Stimulated activated CD4-positive, alpha-beta T cell treated with anti-CD3 and anti-CD28 coated beads, Interleukin-2, amount 100 ng/mL, for 4 hours (primary cell): ENCODE results near the gene SSNA1.

Source experiments
- DNase-seq: peaks from one replicate; pipeline ENCODE4 v3.0.0-alpha.2; 2020; ENCODE audit warnings: low read depth

SSNA1 gene

GRCh38 chr9:137188490-137189296, at the start of gene SSNA1, which contains the start of gene ANAPC2:
Gene SSNA1, plus strand, starts transcription at chr9:137188676. Its CDS starts 51 bp downstream, at chr9:137188727.
Gene ANAPC2, minus strand, starts transcription at chr9:137188560. Its CDS starts 28 bp downstream, at chr9:137188532.
- peak; percentile 86 for DNase-seq

GRCh38 chr9:137138722-137139467, 49.6 kb upstream of the SSNA1 start, which contains the start of gene GRIN1:
Gene GRIN1, plus strand, starts transcription at chr9:137139154. Its CDS starts 333 bp downstream, at chr9:137139487.
- no peak for DNase-seq

- DNase-seq, result no peak
Observed at GRCh38 chr9:137139468-137140150, 48.9 kb upstream of the SSNA1 start.

- no peak for DNase-seq
Observed at GRCh38 chr9:137140151-137141012, 48.1 kb upstream of the SSNA1 start.

- no peak for DNase-seq
Observed at GRCh38 chr9:137141050-137141810, 47.2 kb upstream of the SSNA1 start.

GRCh38 chr9:137141976-137142936, 46.2 kb upstream of the SSNA1 start:
- DNase-seq, result no peak

- no peak for DNase-seq
Observed at GRCh38 chr9:137143459-137143858, 45.0 kb upstream of the SSNA1 start.

- no peak for DNase-seq
Observed at GRCh38 chr9:137145731-137146526, 42.5 kb upstream of the SSNA1 start.

- no peak for DNase-seq
Observed at GRCh38 chr9:137146527-137146918, 42.0 kb upstream of the SSNA1 start.

GRCh38 chr9:137147091-137147792, 41.2 kb upstream of the SSNA1 start:
- DNase-seq, result no peak

GRCh38 chr9:137147793-137148160, 40.7 kb upstream of the SSNA1 start:
- DNase-seq, result no peak

GRCh38 chr9:137148242-137148641, 40.2 kb upstream of the SSNA1 start:
- no peak for DNase-seq

GRCh38 chr9:137148661-137149060, 39.8 kb upstream of the SSNA1 start:
- DNase-seq, result no peak

GRCh38 chr9:137149363-137149762, 39.1 kb upstream of the SSNA1 start:
- no peak for DNase-seq

GRCh38 chr9:137149942-137150616, 38.4 kb upstream of the SSNA1 start:
- no peak for DNase-seq

GRCh38 chr9:137150617-137151457, 37.6 kb upstream of the SSNA1 start:
- DNase-seq, result peak; percentile 20
